Prostate gland (tissue), 2 donors: ENCODE results near the gene IL36A.

Experiments used
- POLR2A ChIP-seq: fragments of 450-650 bp; IDR thresholded peaks from one replicate; pipeline ENCODE4 v1.6.1; 2016; ENCODE audit warnings: antibody characterized with exemption, mild to moderate bottlenecking
- POLR2AphosphoS5 ChIP-seq: sonication (generic); formaldehyde crosslinking; IDR thresholded peaks from one replicate; pipeline ENCODE4 v1.6.1; 2017; ENCODE audit warnings: antibody characterized with exemption
- TF ChIP-seq, protein P1 (sequence below), 4 experiments: fragments of 200-600 bp in 2 of 4; fragments of 450-650 bp in 2 of 4; sonication (generic) in 2 of 4; IDR thresholded peaks; 1 replicate in 3 of 4; 2 replicates in 1 of 4; pipeline ENCODE4 v1.5.1; 2016 to 2019; ENCODE audit warnings: antibody characterized with exemption in 4 of 4, mild to moderate bottlenecking in 2 of 4, moderate library complexity in 2 of 4

DNA sequence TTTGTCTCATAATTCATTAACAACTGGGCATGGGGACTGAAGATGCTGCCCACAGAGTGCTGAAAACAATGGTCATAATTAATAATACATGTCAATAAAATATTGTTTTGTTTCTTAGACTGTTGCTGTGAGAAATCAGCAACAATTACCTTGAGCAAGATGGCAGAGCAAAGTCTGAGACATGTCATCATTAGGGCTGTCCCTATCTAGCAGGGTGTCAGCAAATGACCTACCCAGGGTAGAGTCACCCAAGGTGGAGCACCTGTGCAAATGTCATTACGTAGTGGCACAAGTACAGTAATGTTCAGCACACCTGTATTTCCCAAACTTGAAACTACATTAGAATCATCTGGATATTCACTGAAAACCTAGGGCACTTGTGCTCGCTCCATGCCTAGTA is 10.6 kb upstream of the IL36A start:
- TF ChIP-seq, protein P1, sequence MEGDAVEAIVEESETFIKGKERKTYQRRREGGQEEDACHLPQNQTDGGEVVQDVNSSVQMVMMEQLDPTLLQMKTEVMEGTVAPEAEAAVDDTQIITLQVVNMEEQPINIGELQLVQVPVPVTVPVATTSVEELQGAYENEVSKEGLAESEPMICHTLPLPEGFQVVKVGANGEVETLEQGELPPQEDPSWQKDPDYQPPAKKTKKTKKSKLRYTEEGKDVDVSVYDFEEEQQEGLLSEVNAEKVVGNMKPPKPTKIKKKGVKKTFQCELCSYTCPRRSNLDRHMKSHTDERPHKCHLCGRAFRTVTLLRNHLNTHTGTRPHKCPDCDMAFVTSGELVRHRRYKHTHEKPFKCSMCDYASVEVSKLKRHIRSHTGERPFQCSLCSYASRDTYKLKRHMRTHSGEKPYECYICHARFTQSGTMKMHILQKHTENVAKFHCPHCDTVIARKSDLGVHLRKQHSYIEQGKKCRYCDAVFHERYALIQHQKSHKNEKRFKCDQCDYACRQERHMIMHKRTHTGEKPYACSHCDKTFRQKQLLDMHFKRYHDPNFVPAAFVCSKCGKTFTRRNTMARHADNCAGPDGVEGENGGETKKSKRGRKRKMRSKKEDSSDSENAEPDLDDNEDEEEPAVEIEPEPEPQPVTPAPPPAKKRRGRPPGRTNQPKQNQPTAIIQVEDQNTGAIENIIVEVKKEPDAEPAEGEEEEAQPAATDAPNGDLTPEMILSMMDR (IDR thresholded peaks at IDR 0.05): no peak
- TF ChIP-seq POLR2A (no peak), POLR2AphosphoS5 (no peak)
